Stimulated activated CD8-positive, alpha-beta memory T cell treated with anti-CD3 and anti-CD28 coated beads, Interleukin-15, amount 100 ng/mL, for 1 hour (primary cell): ENCODE data around the gene SAMD4B.
"Not testable (repeated sequence)": the region's sequence is repeated elsewhere in the genome, so short reads cannot be mapped to it uniquely, and the experiment has no call there.

Source experiments
- DNase-seq: peaks from one replicate; pipeline ENCODE4 v3.0.0-alpha.2; 2020; ENCODE audit warnings: low read depth

The SAMD4B gene

GRCh38 chr19:39334444-39334976 lies 7.7 kb upstream of the SAMD4B start:
- DNase-seq, result no peak

DNA sequence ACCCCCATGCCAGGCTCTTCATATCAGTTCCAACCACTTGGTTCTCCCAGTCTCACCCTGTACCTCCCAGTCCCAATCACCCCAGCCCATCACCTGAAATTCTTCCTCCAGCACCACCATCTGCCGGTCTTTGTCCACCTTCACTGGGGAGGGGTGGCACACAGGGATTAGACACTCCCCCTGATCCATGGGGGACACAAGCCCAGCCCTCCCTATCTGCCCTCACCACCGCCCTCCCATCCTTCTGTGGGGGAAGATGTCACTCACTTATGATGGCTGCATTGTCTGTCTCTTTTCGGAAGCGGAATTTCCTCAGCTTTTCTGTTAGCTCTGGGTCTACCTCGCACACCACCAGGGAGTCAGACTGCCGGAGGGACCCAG lies 7.1 kb upstream of the SAMD4B start:
- DNase-seq, result no peak

- DNase-seq, result no peak
Observed at GRCh38 chr19:39336483-39336882, 5.7 kb upstream of the SAMD4B start.

GRCh38 chr19:39339674-39340073 lies 2.5 kb upstream of the SAMD4B start:
- DNase-seq, result no peak

DNA sequence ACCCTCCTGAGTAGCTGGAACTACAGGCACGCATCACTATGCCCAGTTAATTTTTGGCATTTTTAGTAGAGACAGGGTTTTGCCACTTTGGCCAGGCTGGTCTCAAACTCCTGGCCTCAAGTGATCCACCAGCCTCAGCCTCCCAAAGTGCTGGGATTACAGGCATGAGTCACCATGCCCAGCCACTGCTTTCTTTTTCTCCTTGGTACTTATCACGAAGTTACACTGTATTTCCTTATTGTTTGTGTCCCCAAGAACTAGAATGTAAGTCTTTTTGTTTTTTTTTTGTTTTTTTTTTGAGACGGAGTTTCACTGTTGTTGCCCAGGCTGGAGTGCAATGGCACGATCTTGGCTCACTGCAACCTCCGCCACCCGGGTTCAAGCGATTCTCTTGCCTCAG lies 2.1 kb upstream of the SAMD4B start:
- DNase-seq, result not testable (repeated sequence)

DNA sequence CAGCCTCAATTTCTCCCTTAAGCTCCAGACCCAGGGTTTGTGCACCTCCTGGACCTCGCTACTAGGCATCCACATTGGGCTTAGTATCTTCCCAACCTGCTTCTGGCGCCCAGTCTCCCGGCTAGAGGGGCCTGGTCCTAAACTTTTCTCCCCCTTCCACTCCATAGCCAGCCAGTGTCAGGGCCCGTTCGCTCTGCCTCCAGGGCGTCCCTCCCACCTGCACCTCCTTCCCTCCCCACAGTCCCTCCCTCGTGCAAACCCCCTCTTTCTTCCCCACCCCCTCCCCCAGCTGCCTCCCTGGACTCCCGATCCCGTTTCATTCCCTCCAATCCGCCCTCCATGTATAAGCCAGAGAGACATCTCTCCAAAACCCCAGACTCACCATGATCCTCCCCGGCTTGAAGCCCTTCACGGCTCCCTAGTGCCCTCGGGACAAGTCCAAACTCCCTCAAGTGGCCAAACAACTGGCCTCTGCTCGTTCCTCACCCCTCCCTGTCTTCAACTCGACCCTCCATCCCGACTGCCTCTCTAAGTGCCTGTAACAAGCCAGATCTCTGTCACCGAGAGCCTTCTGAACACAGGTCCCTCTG lies 997 bp upstream of the SAMD4B start:
- no peak for DNase-seq

DNA sequence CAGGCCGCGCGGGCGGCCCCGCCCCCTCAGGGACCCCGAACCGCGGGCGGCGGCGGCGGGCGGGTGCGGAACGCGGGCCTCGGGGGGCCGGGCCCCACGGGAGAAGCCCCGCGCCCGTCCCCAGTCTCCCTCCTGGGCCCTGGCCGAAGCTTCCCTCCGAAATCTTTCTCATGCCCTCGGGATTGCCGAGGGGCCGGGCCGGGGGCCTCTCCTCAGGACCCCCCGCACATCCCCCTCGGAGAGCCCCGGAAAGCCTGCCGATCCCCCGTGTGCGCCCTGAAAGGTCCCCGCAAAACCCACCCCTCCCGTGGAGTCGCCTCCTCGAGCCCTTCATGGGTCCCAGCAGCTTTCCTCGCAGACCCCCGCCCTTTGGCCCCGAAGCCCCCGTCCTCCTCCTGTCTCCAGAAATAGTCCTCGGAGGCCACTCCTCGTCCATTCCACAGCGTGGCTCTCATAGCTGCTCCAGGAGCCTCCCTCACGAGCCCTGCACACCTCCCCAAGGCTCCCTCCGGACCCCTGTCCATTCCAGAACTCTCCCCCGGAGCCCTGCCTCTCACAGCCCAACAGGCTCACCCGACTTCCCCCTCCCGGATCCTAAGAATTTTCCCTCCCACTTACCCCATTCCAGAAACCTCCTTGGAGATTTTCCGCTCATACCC lies 555 bp downstream of the SAMD4B start:
- no peak for DNase-seq

DNA sequence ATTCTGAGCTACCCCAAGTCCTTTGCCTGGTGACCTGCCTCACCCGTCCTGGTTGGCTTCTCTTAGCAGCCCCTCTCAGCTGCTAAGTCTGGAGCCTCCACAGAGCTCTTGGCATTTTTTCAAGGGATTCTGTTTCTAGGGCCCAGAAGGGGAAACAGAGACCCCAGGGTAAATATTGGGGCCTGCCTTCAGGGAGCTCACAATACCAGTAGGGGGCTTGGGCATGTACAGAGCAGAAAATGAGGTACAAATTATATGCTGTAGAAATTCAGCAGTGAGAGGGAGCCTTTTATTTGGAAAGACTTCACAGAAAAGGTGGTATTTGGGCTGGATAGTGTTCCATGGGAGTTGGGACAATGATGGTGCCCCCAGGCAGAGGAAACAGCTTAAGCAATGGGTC lies 3.7 kb downstream of the SAMD4B start:
- no peak for DNase-seq

DNA sequence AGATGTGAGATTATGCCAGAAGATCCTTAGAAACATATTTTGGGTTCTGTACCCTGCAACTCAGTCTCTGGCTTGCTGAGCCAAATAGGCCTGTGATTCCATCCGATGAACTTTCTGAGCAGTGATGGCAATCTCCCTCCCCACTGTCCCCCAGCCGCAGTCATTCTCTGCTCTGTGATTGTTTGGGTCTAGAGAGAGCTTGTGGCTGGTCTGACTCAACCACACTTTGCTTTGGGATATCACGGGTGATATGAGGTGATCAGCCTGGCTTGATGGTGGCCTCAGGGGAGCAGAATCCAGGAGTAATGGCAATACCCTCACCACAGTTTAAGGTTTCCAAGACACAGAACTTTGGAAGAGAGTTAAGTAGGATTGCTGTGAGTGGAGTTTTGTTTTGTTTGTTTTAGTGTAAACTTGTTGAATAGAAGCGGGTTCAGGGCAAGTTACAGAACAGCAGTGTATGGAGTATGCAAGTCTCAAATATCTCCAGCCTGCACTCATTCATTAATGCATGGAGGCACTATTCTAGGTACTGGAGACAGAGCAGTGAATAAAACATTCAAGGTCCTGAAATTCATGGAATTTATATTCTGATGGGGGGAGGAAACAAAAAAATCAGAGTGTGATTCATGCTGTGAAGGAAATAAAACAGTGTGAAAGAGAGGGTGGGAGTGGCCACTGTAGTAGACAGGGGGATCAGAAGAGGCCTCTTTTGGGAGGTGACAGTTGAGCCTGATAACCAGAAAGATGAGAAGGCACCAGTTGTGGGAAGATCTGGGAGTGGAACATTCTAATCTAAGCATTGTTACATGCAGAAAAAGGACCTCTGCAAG lies 5.3 kb downstream of the SAMD4B start:
- DNase-seq, result no peak

DNA sequence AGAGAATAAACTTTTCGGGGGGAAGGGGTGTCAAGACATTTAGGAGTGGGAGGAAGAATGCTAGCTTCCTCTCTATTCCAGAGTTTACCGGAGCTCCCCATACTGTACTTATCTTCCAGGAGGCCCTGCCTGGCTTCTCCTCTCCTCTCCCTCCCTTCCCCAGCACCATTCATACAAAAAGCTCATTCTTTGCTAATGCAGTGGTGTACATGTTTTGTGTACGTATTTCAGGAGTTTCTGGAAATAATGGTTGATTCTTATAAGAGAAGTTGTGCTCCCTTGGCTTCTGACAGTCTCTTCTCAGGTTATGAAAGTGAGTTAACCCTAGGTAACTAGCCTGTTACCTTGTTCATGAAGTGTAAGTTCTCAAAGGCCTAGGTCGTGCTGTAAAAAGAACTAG lies 7.1 kb downstream of the SAMD4B start:
- DNase-seq, result no peak

GRCh38 chr19:39350156-39350555 lies 7.9 kb downstream of the SAMD4B start:
- DNase-seq, result no peak

GRCh38 chr19:39351537-39352064 lies 9.4 kb downstream of the SAMD4B start:
- no peak for DNase-seq

DNA sequence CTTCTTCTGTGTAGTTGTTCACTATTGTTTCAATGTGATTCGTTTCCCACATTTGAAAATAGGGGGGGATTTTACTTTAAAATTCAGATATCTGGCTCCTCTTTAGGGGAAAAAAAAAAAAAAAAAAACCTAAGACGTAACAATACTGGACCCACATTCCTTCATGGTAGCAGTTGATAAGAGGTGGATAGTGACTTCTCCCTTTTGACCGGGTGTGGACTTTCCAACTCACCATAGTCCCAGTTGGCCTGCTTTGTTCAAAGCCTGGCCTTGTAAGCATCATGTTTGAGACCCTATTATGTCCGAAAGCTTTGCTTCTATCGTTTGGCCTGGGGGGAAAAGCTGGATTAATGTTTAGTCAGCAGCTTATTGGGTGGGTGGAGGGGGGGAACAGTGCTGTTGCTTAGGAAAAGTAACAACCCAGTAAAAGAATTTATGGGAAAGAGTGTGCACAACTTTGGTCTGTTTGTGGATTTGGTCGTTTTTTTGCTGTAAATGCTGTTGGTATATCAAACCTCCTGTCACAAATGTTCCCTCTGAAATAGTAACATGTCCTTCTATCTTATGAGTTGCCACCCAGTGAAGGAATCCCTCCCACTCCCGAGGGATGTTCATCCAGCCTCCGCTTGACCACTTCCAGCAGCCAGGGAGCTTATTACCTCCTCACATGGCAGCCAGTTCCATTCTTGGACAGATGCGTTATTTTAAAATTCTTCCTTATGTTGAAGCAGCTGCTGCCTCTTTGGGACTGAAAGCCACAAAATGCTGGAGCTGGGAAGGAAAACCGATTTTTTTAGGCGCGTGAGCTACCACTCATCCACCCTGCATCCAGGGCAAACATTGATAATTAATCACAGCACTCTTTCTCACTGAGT lies 10.4 kb downstream of the SAMD4B start:
- no peak for DNase-seq

DNA sequence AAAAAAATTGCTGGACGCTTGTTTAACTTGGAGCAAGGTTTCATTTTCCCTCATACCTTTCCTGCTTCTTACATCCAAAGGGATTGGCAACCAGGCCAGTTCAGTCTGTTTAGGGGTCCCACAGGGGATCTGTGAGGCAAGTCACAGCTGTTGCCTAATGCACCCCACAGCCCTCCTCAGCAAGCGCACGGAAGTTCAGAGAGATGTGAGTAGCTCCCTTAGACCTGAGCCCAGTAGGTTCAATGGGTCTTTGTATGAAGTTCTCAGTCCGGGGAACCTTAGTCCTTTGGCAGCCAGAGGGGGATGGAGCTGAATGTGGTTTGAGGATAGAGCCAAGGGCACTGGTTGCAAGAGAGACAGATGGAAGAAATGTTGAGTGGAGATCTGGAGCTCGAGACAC lies 13.0 kb downstream of the SAMD4B start:
- no peak for DNase-seq

- DNase-seq, result no peak
Observed at GRCh38 chr19:39356073-39356472, 13.9 kb downstream of the SAMD4B start.

GRCh38 chr19:39356647-39357046 lies 14.4 kb downstream of the SAMD4B start:
- no peak for DNase-seq

- no peak for DNase-seq
Observed at GRCh38 chr19:39359026-39359425, 16.8 kb downstream of the SAMD4B start.

- no peak for DNase-seq
Observed at GRCh38 chr19:39360599-39360998, 18.4 kb downstream of the SAMD4B start.

DNA sequence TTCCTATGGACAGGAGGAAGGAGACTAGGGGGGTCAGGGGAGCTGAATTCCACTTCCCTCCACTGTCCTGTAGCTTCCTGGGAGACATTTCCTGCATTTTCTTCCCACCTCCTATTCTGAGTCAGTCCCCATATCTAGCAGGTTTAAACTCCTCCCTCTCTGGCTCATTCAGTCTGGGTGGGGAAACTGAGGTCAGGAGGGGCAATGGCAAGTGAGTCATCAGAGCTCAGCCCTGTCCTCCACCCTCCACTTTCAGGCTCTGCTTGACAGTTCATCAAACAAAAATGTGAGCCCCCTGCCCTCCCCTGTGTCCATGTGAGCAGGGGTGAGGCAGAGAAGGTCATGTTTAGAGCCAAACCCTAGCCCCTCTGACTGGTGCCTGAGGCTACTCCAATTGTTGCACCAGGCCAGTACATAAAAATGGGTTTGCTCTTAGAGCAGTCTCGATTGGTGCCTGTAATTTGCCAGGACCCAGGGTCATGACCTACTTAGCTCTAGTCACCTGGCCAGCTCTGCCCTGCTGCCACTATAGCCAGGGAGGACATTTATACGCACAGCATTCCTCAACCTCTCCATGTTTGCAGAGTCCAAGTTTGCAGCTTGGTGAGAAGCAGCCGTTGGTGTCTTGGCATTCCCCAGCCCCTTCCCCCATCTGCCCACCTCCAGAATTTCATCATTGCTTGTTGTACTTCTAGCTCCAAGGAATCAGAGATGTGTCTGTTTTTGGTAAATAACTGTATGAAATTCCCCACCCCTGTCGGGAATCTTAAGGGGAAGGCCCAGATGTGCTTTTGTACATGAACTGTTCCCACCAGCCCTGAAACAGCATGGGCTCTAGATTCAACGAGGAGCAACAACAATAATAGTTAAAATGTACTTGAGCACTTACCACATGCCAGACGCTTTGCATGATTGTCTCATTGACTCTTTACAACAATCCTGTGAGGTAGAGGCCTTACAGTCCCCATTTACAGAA lies 20.7 kb downstream of the SAMD4B start:
- DNase-seq, result no peak

DNA sequence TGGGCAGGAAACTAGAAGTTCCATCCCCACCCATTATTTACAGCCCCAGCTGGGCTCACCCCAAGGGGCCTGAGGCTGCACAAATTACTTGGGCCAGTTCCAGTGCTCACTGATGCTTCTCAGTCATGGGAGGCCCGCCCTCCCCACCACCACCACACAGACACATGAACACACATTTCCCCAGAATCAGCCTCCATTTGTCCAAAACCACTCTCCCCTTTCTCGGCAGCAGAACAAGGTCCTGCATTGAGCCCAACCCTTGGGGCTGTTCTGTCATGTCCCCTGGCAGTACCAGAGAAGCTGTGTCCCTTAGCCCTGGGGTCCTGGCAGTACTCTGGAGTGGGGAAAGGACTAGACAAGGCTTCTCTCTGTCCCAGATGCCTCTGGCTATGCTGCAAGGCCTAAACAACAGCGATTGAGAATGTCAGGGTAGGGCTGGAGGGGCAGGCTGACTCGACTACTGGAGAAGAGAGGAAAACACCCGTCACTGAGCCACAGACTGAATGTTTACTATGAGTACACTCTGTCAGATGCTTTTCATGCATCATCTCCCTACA lies 21.8 kb downstream of the SAMD4B start:
- no peak for DNase-seq
